Activated CD4-positive, alpha-beta T cell treated with anti-CD3 and anti-CD28 coated beads, Interleukin-2, amount 10 ng/mL, durations not matched to agents 7 days and 5 days (primary cell): Measurements from ENCODE around the gene MED13L. TPM values are rescaled to one million over a fixed set of nuclear protein-coding genes. Genes with fewer than 3 reads are reported as not detected.
"Not testable (repeated sequence)": the region's sequence is repeated elsewhere in the genome, so short reads cannot be mapped to it uniquely, and the experiment has no call there.

Experiments used
- CTCF ChIA-PET: fragments of 350-600 bp; sonication (Branson Sonifier 250); formaldehyde crosslinking; loops from one replicate; lab custom pipeline; 2021; ENCODE audit warnings: antibody characterized with exemption; lab: Charles Lee
- POLR2A ChIA-PET: fragments of 350-600 bp; sonication (Branson Sonifier 250); formaldehyde crosslinking; loops from one replicate; lab custom pipeline; 2021; ENCODE audit warnings: antibody characterized with exemption; lab: Charles Lee
- DNase-seq: peaks from one replicate; pipeline ENCODE4 v3.0.0-alpha.2; 2020
- H3K27ac Mint-ChIP-seq: one replicate; pipeline ENCODE4 v1.8.0; 2021; ENCODE audit warnings: mild to moderate bottlenecking, moderate library complexity, mixed read lengths
- H3K27me3 Mint-ChIP-seq: one replicate; pipeline ENCODE4 v1.8.0; 2021; ENCODE audit warnings: mixed read lengths
- H3K36me3 Mint-ChIP-seq: one replicate; pipeline ENCODE4 v1.8.0; 2021; ENCODE audit warnings: low read depth, mixed read lengths
- H3K4me1 Mint-ChIP-seq: one replicate; pipeline ENCODE4 v1.8.0; 2021; ENCODE audit warnings: mixed read lengths
- H3K4me3 Mint-ChIP-seq: one replicate; pipeline ENCODE4 v1.8.0; 2021; ENCODE audit warnings: mild to moderate bottlenecking, moderate library complexity, mixed read lengths
- H3K9me3 Mint-ChIP-seq: one replicate; pipeline ENCODE4 v1.8.0; 2021; ENCODE audit warnings: mixed read lengths
- total RNA-seq, 2 experiments: library from RNA; stranded (reverse); gene quantifications; one replicate each; pipeline ENCODE4 v1.2.3, GENCODE V29; 2021

Gene MED13L
- total RNA-seq, 2 experiments from 2014 or later, result 97.1 to 99.7 TPM

DNA sequence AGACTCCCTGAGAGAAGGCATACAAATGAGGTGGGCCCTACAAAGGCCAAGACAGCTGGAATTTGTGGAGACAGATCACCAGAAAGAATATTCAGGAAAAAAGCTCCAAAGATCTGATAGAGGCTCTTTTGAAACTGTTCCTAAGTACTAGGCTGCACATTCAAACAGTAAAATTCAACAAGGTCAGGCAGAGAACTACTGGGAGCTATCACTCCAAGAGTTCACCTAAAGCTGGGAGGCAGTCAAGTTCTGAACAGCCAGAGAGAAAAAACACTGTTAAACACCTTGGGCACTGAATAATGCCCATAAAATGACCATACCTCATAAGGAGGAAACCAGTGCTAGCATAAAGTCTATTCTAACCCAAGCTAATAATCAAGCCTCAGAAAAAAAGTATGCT is 28.6 kb downstream of the MED13L start:
- Mint-ChIP-seq H3K4me3 (no peak overlapping the region), H3K9me3 (peaks cover 17% of the 10 kb centered on the region), H3K36me3 (peaks cover 34% of the 10 kb centered on the region), H3K27ac (no peak overlapping the region), H3K4me1 (peaks cover 38% of the 10 kb centered on the region), H3K27me3 (no peaks in the 10 kb centered on the region)
- POLR2A ChIA-PET, result no interaction called here
- CTCF ChIA-PET, result interaction anchor here (0.7 to 1.4 kb wide), 3 partner anchors 9 to 27 kb away, joined by 3 read pairs; no protein-coding TSS in a partner anchor
- no peak for DNase-seq

GRCh38 chr12:116248433-116248832 is 29.1 kb downstream of the MED13L start:
- ChIA-PET POLR2A (no interaction called here), CTCF (interaction anchor here (0.7 to 1.4 kb wide), 3 partner anchors 9 to 188 kb away, joined by 3 to 7 read pairs (median 3); no protein-coding TSS in a partner anchor)
- H3K27ac Mint-ChIP-seq, result no peak overlapping the region
- no peaks in the 10 kb centered on the region for H3K27me3 Mint-ChIP-seq
- peaks cover 17% of the 10 kb centered on the region for H3K9me3 Mint-ChIP-seq
- peaks cover 43% of the 10 kb centered on the region for H3K4me1 Mint-ChIP-seq
- H3K4me3 Mint-ChIP-seq, result no peak overlapping the region
- H3K36me3 Mint-ChIP-seq, result peaks cover 34% of the 10 kb centered on the region
- no peak for DNase-seq

DNA sequence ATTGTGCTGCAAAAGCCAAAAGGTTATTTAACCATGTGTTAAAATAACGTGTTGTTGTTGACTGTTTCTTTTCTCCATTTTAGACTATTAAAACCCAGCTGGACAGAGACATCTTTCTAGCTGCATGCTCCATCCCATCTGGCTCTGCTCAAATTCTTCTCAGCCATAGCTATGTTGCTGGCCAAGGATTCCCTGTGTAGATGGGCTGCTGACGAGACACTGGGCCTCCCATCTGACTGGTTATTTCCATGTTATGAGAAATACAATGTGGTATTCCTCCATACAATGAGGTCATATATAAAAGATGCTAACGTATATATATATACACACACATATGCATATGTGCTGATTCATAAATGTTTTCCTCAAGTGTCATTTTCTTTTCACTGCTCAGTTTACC is 30.1 kb downstream of the MED13L start:
- Mint-ChIP-seq H3K4me1 (peaks cover 48% of the 10 kb centered on the region), H3K36me3 (peaks cover 24% of the 10 kb centered on the region), H3K27me3 (no peaks in the 10 kb centered on the region), H3K9me3 (peaks cover 15% of the 10 kb centered on the region), H3K27ac (no peak overlapping the region), H3K4me3 (no peak overlapping the region)
- POLR2A ChIA-PET, result no interaction called here
- CTCF ChIA-PET, result interaction anchor here (1.0 to 1.3 kb wide), 3 partner anchors 10 to 20 kb away, joined by 3 to 4 read pairs (median 4); no protein-coding TSS in a partner anchor
- DNase-seq, result no peak

- peaks cover 7% of the 10 kb centered on the region for H3K9me3 Mint-ChIP-seq
- ChIA-PET POLR2A (interaction anchor here (0.6 kb wide), 1 partner anchor 801 kb away, joined by 3 read pairs; no protein-coding TSS in a partner anchor), CTCF (interaction anchor here (1.0 to 1.3 kb wide), 3 partner anchors 10 to 21 kb away, joined by 3 to 4 read pairs (median 4); no protein-coding TSS in a partner anchor)
- no peak overlapping the region for H3K27ac Mint-ChIP-seq
- H3K4me1 Mint-ChIP-seq, result peaks cover 48% of the 10 kb centered on the region
- peaks cover 19% of the 10 kb centered on the region for H3K36me3 Mint-ChIP-seq
- no peaks in the 10 kb centered on the region for H3K27me3 Mint-ChIP-seq
- DNase-seq, result no peak
- no peak overlapping the region for H3K4me3 Mint-ChIP-seq
Measured at GRCh38 chr12:116246490-116247179, 30.9 kb downstream of the MED13L start.

DNA sequence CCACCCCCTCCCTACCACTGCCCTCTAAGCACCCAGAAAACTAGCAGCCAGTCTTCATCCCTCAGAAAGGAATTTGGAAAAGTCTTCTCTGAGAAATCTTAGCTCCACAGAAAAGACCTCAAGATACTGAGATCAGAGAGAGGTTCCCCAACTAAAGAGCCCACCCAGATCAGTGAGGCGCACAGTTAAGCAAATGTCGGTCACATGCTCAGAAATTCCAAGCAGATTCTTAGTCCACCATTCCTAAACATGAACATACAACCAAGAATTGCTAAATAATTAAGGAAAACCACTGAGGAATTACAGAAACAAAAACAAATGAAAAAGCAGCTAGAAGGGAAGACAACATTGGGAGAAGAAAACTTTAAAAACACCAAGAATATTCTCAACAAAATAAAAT is 32.3 kb downstream of the MED13L start:
- H3K4me3 Mint-ChIP-seq, result no peak overlapping the region
- DNase-seq, result no peak
- CTCF ChIA-PET, result interaction anchor here (0.9 kb wide), 1 partner anchor 25 kb away, joined by 3 read pairs; no protein-coding TSS in a partner anchor
- H3K4me1 Mint-ChIP-seq, result peaks cover 51% of the 10 kb centered on the region
- peaks cover 7% of the 10 kb centered on the region for H3K9me3 Mint-ChIP-seq
- POLR2A ChIA-PET, result no interaction called here
- peaks cover 14% of the 10 kb centered on the region for H3K36me3 Mint-ChIP-seq
- H3K27me3 Mint-ChIP-seq, result no peaks in the 10 kb centered on the region
- peak overlapping the region; percentile 19 for H3K27ac Mint-ChIP-seq

DNA sequence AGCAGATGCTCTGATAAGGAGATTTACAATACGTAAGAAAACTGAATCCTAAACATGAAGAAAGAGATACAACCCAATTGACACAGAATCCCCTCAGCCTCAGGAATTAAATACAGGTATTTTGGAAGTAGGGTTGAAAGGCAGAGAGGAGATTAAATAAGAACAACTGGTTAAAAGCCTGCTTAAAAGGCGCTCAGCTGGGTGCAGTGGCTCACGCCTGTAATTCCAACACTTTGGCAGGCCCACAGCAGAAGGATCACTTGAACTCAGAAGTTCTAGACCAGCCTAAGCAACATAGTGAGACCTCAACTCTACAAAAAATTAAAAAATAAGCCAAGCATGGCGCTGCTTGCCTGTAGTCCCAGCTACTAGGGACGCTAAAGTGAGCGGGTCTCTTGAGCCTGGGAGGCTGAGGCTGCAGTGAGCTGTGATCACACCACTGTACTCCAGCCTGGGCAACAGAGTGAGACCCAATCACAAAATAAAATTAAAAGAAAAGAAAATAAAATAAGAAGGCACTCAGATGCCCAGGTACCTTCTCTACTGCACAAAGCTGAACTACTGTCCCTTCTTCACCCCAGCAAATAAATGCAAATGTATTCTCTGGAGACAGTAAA is 32.9 kb downstream of the MED13L start:
- ChIA-PET POLR2A (no interaction called here), CTCF (interaction anchor here (0.9 kb wide), 1 partner anchor 25 kb away, joined by 3 read pairs; no protein-coding TSS in a partner anchor)
- H3K4me1 Mint-ChIP-seq, result peaks cover 53% of the 10 kb centered on the region
- no peak overlapping the region for H3K4me3 Mint-ChIP-seq
- no peak for DNase-seq
- no peaks in the 10 kb centered on the region for H3K27me3 Mint-ChIP-seq
- peaks cover 9% of the 10 kb centered on the region for H3K36me3 Mint-ChIP-seq
- peaks cover 2% of the 10 kb centered on the region for H3K9me3 Mint-ChIP-seq
- no peak overlapping the region for H3K27ac Mint-ChIP-seq

- no peak overlapping the region for H3K27ac Mint-ChIP-seq
- ChIA-PET POLR2A (no interaction called here), CTCF (no interaction called here)
- H3K4me3 Mint-ChIP-seq, result no peak overlapping the region
- peaks cover 51% of the 10 kb centered on the region for H3K4me1 Mint-ChIP-seq
- no peaks in the 10 kb centered on the region for H3K9me3 Mint-ChIP-seq
- peaks cover 8% of the 10 kb centered on the region for H3K36me3 Mint-ChIP-seq
- no peak for DNase-seq
- no peaks in the 10 kb centered on the region for H3K27me3 Mint-ChIP-seq
Measured at GRCh38 chr12:116244001-116244400, 33.5 kb downstream of the MED13L start.

DNA sequence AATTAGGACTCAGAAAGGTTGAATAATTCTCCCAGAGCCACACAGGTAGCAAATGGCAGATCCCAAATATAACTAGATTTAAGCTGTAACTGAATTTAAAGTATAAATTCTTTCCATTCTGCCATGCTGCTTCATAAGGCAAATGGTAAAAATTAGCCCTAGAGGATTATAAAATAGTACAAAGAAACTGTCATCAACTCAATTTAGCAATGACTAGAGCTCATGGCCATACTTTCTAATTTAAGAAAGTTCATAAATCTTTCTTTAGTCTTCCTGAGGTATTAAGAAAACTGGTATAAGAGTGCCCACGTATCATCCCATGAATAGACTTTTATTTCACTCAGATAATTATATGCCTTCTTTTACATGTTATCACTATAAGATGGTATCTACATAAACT is 34.8 kb downstream of the MED13L start:
- Mint-ChIP-seq H3K4me1 (peaks cover 46% of the 10 kb centered on the region), H3K36me3 (peaks cover 6% of the 10 kb centered on the region), H3K27me3 (no peaks in the 10 kb centered on the region), H3K27ac (no peak overlapping the region), H3K9me3 (no peaks in the 10 kb centered on the region), H3K4me3 (no peak overlapping the region)
- DNase-seq, result no peak
- ChIA-PET POLR2A (no interaction called here), CTCF (no interaction called here)

- H3K27ac Mint-ChIP-seq, result no peak overlapping the region
- H3K9me3 Mint-ChIP-seq, result no peaks in the 10 kb centered on the region
- CTCF ChIA-PET, result interaction anchor here (0.6 kb wide), 1 partner anchor 529 kb away, joined by 5 read pairs; no protein-coding TSS in a partner anchor
- no peaks in the 10 kb centered on the region for H3K27me3 Mint-ChIP-seq
- no peak for DNase-seq
- H3K4me1 Mint-ChIP-seq, result peaks cover 53% of the 10 kb centered on the region
- POLR2A ChIA-PET, result no interaction called here
- no peak overlapping the region for H3K4me3 Mint-ChIP-seq
- peaks cover 6% of the 10 kb centered on the region for H3K36me3 Mint-ChIP-seq
Measured at GRCh38 chr12:116241157-116241759, 36.2 kb downstream of the MED13L start.

DNA sequence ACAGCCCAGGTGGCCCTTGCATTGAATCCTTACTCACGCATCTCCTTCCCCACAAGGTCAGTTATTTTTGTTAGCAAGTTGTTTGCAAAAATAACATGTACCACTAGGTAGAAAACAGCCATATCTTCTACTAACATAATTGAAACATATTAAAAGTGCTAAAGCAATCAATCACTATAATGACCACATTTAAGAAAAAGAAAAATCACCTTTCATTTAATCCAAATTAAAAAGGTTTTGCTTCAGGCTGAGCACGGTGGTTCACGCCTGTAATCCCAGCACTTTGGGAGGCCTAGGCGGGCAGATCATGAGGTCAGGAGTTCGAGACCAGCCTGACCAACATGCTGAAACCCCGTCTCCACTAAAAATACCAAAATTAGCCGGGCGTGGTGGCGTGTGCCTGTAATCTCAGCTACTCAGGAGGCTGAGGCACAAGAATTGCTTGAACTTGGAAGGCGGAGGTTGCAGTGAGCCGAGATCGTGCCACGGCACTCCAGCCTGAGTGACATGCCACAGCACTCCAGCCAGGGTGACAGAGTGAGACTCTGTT is 38.8 kb downstream of the MED13L start:
- H3K9me3 Mint-ChIP-seq, H3K36me3 Mint-ChIP-seq, DNase-seq, CTCF ChIA-PET, POLR2A ChIA-PET, H3K4me3 Mint-ChIP-seq, H3K27ac Mint-ChIP-seq, H3K27me3 Mint-ChIP-seq: not testable (repeated sequence)
- H3K4me1 Mint-ChIP-seq, result peaks cover 38% of the 10 kb centered on the region

GRCh38 chr12:116238149-116238548 is 39.3 kb downstream of the MED13L start:
- no peaks in the 10 kb centered on the region for H3K36me3 Mint-ChIP-seq
- no peaks in the 10 kb centered on the region for H3K27me3 Mint-ChIP-seq
- DNase-seq, result no peak
- H3K4me3 Mint-ChIP-seq, result no peak overlapping the region
- no peak overlapping the region for H3K27ac Mint-ChIP-seq
- ChIA-PET CTCF (no interaction called here), POLR2A (no interaction called here)
- peaks cover 33% of the 10 kb centered on the region for H3K4me1 Mint-ChIP-seq
- no peaks in the 10 kb centered on the region for H3K9me3 Mint-ChIP-seq

GRCh38 chr12:116236976-116237375 is 40.5 kb downstream of the MED13L start:
- no peaks in the 10 kb centered on the region for H3K36me3 Mint-ChIP-seq
- H3K4me1 Mint-ChIP-seq, result peaks cover 30% of the 10 kb centered on the region
- POLR2A ChIA-PET, result no interaction called here
- CTCF ChIA-PET, result no interaction called here
- H3K4me3 Mint-ChIP-seq, result no peak overlapping the region
- H3K27me3 Mint-ChIP-seq, result no peaks in the 10 kb centered on the region
- H3K9me3 Mint-ChIP-seq, result no peaks in the 10 kb centered on the region
- H3K27ac Mint-ChIP-seq, result no peak overlapping the region
- no peak for DNase-seq
